ENCODE data around the gene USP6NL.

USP6NL gene

DNA sequence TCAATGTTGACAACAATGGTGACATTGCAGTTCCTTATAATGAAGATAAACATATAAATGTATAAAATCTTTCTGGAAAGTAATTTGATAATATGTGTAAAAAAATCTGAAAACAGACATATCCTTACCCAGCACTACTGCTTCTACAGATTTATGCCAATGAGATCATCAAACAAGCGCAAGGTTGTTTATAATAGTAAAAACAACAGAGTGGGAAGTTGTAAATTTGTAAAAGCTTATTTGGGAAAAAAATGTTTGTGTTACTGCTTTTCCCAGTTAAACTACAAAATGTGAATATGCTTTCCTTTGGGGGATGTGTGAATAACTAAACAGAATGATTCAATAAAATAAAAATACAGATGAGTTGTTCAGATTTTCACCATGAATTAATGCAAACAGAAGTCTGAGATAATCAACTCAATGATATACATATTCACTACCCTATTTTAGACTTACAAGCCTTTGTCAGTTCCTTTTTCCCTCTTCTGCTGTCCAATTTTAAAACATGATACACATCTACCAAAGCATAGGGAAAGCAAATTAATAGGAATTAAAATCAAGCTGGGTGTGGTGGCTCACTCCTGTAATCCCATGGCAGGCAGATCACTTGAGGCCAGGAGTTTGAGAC is 82.1 kb downstream of the USP6NL start:
- no peak for TF ChIP-seq POLR2AphosphoS5 (IDR thresholded peaks at IDR 0.05; ENCODE audit: borderline replicate concordance, low read depth, low read length)
- TF ChIP-seq FOXP2 (optimal IDR thresholded peaks at IDR 0.05; ENCODE audit: control extremely low read depth, extremely low read length, insufficient read depth): no peak
- no peak for TF ChIP-seq EZH2 (IDR thresholded peaks at IDR 0.05)
- no peak for DNase-seq (ENCODE audit: low read depth, low spot score)
- H3K4me3 ChIP-seq: no peak overlapping the region
- no peaks in the 10 kb centered on the region for H3K36me3 ChIP-seq (ENCODE audit: insufficient read depth, low read length)
- no peak overlapping the region for H3K9ac ChIP-seq (ENCODE audit: insufficient read length)
- no peaks in the 10 kb centered on the region for H3K9me3 ChIP-seq (ENCODE audit: low read depth, low read length)
- H3K27ac ChIP-seq: no peak overlapping the region

DNA sequence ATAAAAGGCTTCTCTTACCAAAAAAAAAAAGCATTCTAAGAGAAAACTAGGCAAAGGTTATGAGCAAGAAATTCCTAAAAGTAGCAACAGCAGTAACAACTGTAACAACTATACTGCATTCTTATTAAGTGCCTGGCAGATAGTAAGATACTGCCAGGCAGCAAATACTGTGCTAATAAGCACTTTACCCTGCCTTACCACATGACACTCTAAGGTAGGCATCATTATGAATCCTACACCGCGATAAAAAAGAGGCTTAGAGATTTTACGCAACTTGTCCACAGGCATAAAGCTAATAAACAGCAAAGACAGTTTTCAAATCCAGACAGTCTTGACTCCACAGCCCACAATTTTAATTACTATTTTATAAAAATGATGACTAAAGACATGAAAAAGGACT is 83.2 kb downstream of the USP6NL start:
- no peak for DNase-seq (ENCODE audit: low read depth, low spot score)
- Histone ChIP-seq H3K9ac (ENCODE audit: insufficient read length) (no peak overlapping the region), H3K27ac (no peak overlapping the region), H3K36me3 (ENCODE audit: insufficient read depth, low read length) (no peaks in the 10 kb centered on the region), H3K4me3 (no peak overlapping the region), H3K9me3 (ENCODE audit: low read depth, low read length) (no peaks in the 10 kb centered on the region)
- no peak for TF ChIP-seq EZH2 (IDR thresholded peaks at IDR 0.05)
- TF ChIP-seq POLR2AphosphoS5 (IDR thresholded peaks at IDR 0.05; ENCODE audit: borderline replicate concordance, low read depth, low read length): no peak
- no peak for TF ChIP-seq FOXP2 (optimal IDR thresholded peaks at IDR 0.05; ENCODE audit: control extremely low read depth, extremely low read length, insufficient read depth)

DNA sequence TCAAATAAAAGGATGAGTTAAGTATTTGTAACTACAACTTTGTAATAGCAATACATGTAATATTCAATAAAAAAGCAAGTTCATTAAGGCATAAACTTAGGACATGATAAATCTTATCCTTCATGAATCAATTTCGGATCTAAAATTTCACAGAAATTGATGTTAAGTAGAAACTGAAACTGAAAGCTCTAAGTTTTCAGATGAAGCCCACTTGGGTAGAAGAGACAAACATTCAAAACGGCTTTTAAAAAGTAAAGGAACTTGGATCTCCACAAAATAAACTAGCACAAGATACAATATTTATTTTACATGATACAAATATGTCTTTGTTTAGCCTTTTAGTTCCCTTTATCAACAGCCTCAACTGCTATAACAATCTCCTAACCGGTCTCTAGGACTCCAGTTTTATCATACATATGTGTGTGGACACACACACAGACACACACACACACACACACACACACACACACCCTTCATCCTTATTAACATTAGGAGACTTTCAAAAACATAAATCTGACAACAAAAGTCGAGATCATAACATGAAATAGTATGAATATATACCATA is 83.7 kb downstream of the USP6NL start:
- no peak overlapping the region for H3K27ac ChIP-seq
- H3K4me3 ChIP-seq: no peak overlapping the region
- DNase-seq (ENCODE audit: low read depth, low spot score): no peak
- H3K9me3 ChIP-seq (ENCODE audit: low read depth, low read length): no peaks in the 10 kb centered on the region
- H3K36me3 ChIP-seq (ENCODE audit: insufficient read depth, low read length): no peaks in the 10 kb centered on the region
- no peak overlapping the region for H3K9ac ChIP-seq (ENCODE audit: insufficient read length)
- TF ChIP-seq EZH2 (IDR thresholded peaks at IDR 0.05): no peak
- no peak for TF ChIP-seq FOXP2 (optimal IDR thresholded peaks at IDR 0.05; ENCODE audit: control extremely low read depth, extremely low read length, insufficient read depth)
- no peak for TF ChIP-seq POLR2AphosphoS5 (IDR thresholded peaks at IDR 0.05; ENCODE audit: borderline replicate concordance, low read depth, low read length)

DNA sequence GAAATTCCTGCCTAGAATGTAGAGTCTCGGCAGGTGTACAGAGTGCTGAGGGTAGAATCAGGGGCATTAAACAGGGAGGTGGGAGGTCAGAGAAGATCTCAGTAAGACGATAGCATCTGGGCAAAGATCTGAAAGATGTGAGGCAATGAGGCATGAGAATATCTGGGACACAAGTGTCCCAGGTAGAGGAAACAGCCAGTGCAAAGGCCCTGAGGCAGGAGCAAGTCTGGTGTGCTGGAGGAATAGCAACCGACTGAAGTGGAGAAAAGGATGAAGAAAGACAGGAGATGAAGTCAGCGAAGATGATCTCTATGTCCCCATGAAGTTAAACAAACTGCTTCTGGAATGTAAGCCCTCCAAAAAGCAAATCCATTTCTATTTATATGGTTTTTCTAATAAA is 84.4 kb downstream of the USP6NL start:
- DNase-seq (ENCODE audit: low read depth, low spot score): no peak
- Histone ChIP-seq H3K36me3 (ENCODE audit: insufficient read depth, low read length) (no peaks in the 10 kb centered on the region), H3K9ac (ENCODE audit: insufficient read length) (no peak overlapping the region), H3K4me3 (no peak overlapping the region), H3K27ac (no peak overlapping the region), H3K9me3 (ENCODE audit: low read depth, low read length) (no peaks in the 10 kb centered on the region)
- TF ChIP-seq FOXP2 (optimal IDR thresholded peaks at IDR 0.05; ENCODE audit: control extremely low read depth, extremely low read length, insufficient read depth): no peak
- no peak for TF ChIP-seq EZH2 (IDR thresholded peaks at IDR 0.05)
- TF ChIP-seq POLR2AphosphoS5 (IDR thresholded peaks at IDR 0.05; ENCODE audit: borderline replicate concordance, low read depth, low read length): no peak

DNA sequence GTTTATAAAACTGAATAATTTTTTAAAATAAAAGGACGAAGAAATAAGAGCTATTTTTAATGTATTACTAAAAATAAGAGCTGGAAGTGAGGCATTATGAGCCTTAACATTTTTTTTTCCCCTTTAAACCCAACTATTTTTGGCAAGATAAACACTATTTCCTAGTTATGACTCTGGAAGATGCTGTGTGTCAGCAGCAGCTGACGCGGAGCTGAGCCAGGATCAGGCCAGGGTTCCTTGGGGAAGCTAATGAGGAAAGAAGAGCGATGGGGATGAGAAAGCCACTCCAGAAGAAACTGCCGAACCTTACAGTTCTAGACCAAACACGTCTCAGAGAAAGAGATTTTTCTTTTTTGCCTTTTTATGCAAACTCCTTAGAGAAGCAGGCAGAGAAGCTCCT is 85.9 kb downstream of the USP6NL start:
- no peak overlapping the region for H3K9ac ChIP-seq (ENCODE audit: insufficient read length)
- TF ChIP-seq EZH2 (IDR thresholded peaks at IDR 0.05) (no peak), POLR2AphosphoS5 (IDR thresholded peaks at IDR 0.05; ENCODE audit: borderline replicate concordance, low read depth, low read length) (no peak), FOXP2 (optimal IDR thresholded peaks at IDR 0.05; ENCODE audit: control extremely low read depth, extremely low read length, insufficient read depth) (no peak)
- no peak overlapping the region for H3K4me3 ChIP-seq
- no peaks in the 10 kb centered on the region for H3K9me3 ChIP-seq (ENCODE audit: low read depth, low read length)
- DNase-seq (ENCODE audit: low read depth, low spot score): no peak
- H3K27ac ChIP-seq: no peak overlapping the region
- H3K36me3 ChIP-seq (ENCODE audit: insufficient read depth, low read length): no peaks in the 10 kb centered on the region

DNA sequence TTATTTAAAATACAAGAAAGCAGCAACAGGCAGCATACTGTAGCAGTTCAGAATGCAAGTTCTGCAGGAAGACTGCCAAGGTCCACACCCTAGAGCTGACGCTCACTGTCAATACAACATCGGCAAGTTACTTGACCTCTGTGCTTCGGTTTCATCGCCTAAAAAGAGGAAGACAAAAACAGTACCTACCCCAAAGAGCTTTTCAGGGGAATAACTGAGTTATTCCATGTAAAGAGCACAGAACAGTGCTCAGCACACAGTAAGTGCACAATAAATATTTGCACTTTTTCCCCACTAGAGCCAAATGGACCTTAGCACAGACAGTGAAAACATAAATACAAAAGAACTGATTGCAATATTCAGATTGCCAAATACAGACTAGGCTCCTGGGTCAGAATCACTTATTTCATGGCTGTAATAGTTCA is 88.6 kb downstream of the USP6NL start:
- Histone ChIP-seq H3K27ac (no peak overlapping the region), H3K9ac (ENCODE audit: insufficient read length) (no peak overlapping the region), H3K4me3 (no peak overlapping the region), H3K36me3 (ENCODE audit: insufficient read depth, low read length) (no peaks in the 10 kb centered on the region), H3K9me3 (ENCODE audit: low read depth, low read length) (no peaks in the 10 kb centered on the region)
- TF ChIP-seq EZH2 (IDR thresholded peaks at IDR 0.05) (no peak), POLR2AphosphoS5 (IDR thresholded peaks at IDR 0.05; ENCODE audit: borderline replicate concordance, low read depth, low read length) (no peak), FOXP2 (optimal IDR thresholded peaks at IDR 0.05; ENCODE audit: control extremely low read depth, extremely low read length, insufficient read depth) (no peak)
- no peak for DNase-seq (ENCODE audit: low read depth, low spot score)

DNA sequence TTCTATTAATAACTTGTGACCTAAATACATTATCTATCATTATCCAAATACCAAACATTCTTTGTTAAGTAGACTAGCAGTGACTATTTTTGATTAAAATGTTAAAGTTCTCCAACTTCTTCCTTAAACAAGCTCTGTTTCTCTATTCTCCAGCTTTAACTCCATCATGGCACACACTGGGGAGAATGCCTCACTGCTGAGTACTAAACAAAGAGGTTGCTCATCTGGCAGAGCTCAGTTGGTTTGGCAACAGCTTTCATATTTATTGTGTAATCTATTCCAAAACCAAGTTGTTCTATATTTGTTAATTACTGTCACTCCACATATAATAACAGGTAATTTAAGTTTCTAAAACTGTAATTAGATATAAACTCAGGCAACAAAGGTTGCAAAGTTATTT is 89.6 kb downstream of the USP6NL start:
- DNase-seq (ENCODE audit: low read depth, low spot score): no peak
- TF ChIP-seq EZH2 (IDR thresholded peaks at IDR 0.05): no peak
- TF ChIP-seq FOXP2 (optimal IDR thresholded peaks at IDR 0.05; ENCODE audit: control extremely low read depth, extremely low read length, insufficient read depth): no peak
- no peak for TF ChIP-seq POLR2AphosphoS5 (IDR thresholded peaks at IDR 0.05; ENCODE audit: borderline replicate concordance, low read depth, low read length)
- H3K4me3 ChIP-seq: no peak overlapping the region
- H3K9me3 ChIP-seq (ENCODE audit: low read depth, low read length): no peaks in the 10 kb centered on the region
- no peak overlapping the region for H3K9ac ChIP-seq (ENCODE audit: insufficient read length)
- H3K36me3 ChIP-seq (ENCODE audit: insufficient read depth, low read length): no peaks in the 10 kb centered on the region
- no peak overlapping the region for H3K27ac ChIP-seq

DNA sequence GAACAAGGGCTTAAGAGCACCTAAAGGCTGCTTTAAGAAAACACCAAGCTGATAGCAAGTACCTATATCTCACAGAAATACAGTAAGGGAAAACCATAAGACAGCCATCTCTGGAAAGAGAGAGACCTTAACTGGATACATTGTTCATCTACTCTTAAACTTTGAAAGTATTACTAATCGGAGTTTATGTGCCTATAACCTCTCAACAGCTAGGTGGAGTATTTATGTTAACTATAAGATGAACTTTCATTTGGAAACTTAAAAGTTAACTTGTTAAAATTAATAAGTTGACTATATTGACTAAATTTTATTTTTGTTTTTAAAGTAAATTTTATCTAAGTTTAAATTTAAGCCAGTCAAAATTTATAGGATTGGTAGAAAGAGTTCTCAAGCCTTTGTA is 90.6 kb downstream of the USP6NL start:
- Histone ChIP-seq H3K27ac (no peak overlapping the region), H3K9me3 (ENCODE audit: low read depth, low read length) (no peaks in the 10 kb centered on the region), H3K4me3 (no peak overlapping the region), H3K9ac (ENCODE audit: insufficient read length) (no peak overlapping the region), H3K36me3 (ENCODE audit: insufficient read depth, low read length) (no peaks in the 10 kb centered on the region)
- TF ChIP-seq FOXP2 (optimal IDR thresholded peaks at IDR 0.05; ENCODE audit: control extremely low read depth, extremely low read length, insufficient read depth) (no peak), EZH2 (IDR thresholded peaks at IDR 0.05) (no peak), POLR2AphosphoS5 (IDR thresholded peaks at IDR 0.05; ENCODE audit: borderline replicate concordance, low read depth, low read length) (no peak)
- DNase-seq (ENCODE audit: low read depth, low spot score): no peak

DNA sequence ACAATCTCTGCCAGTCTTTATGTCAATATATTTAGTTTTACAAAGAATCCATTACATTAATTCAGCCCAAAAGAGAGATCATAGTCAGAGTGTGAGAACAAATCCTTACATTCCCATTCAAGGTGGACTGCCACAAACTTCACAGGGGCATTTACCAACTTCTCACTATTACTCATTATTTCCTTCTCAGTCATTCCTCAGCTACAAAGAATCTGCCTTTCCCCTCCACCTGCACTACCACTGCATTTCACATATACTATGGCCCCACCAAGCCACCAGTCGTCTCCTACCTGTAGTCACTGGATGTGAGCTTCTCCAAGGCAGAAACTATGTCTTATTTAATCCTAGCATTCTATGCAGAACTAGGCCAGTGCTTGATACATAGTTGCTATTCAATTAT is 94.3 kb downstream of the USP6NL start:
- TF ChIP-seq POLR2AphosphoS5 (IDR thresholded peaks at IDR 0.05; ENCODE audit: borderline replicate concordance, low read depth, low read length) (no peak), FOXP2 (optimal IDR thresholded peaks at IDR 0.05; ENCODE audit: control extremely low read depth, extremely low read length, insufficient read depth) (no peak), EZH2 (IDR thresholded peaks at IDR 0.05) (no peak)
- Histone ChIP-seq H3K9me3 (ENCODE audit: low read depth, low read length) (no peaks in the 10 kb centered on the region), H3K27ac (no peak overlapping the region), H3K9ac (ENCODE audit: insufficient read length) (no peak overlapping the region), H3K4me3 (no peak overlapping the region), H3K36me3 (ENCODE audit: insufficient read depth, low read length) (no peaks in the 10 kb centered on the region)
- no peak for DNase-seq (ENCODE audit: low read depth, low spot score)

Data from SK-N-MC (cell line).